Right renal cortex interstitium (tissue), 3 donors: ENCODE data around the gene RNF220. TPM values are rescaled to one million over a fixed set of nuclear protein-coding genes. Genes with fewer than 3 reads are reported as not detected.
"Not testable (repeated sequence)": the region's sequence is repeated elsewhere in the genome, so short reads cannot be mapped to it uniquely, and the experiment has no call there.

ENCODE experiments used
- DNase-seq, 3 donors: peaks; one replicate each; pipeline ENCODE4 v3.0.0-alpha.2; 2013; ENCODE audit warnings: low read depth in 3 of 3, low spot score in 2 of 3
- polyA plus RNA-seq, 3 donors: library from polyadenylated mRNA; unstranded; fragments of 120-200 nt; gene quantifications; one replicate each; pipeline ENCODE4 v1.2.1, GENCODE V29; 2013; ENCODE audit not compliant: insufficient read length in 3 of 3

RNF220 gene
- polyA plus RNA-seq, 3 donors = 97.3 to 119 (median 102) TPM

- DNase-seq = no peak
These were observed 139.9 kb downstream of the RNF220 start for GRCh38 chr1:44544960-44545359.

- no peak for DNase-seq
These were observed 140.9 kb downstream of the RNF220 start for GRCh38 chr1:44545961-44546360.

- no peak for DNase-seq
These were observed 141.5 kb downstream of the RNF220 start for GRCh38 chr1:44546403-44547053.

GRCh38 chr1:44547361-44547760 lies 142.3 kb downstream of the RNF220 start:
- no peak for DNase-seq

- no peak for DNase-seq
These were observed 142.8 kb downstream of the RNF220 start for GRCh38 chr1:44547837-44548236.

- no peak for DNase-seq
These were observed 144.5 kb downstream of the RNF220 start for GRCh38 chr1:44549510-44549909.

- no peak for DNase-seq
These were observed 148.2 kb downstream of the RNF220 start for GRCh38 chr1:44553127-44553758.

- no peak for DNase-seq
These were observed 148.7 kb downstream of the RNF220 start for GRCh38 chr1:44553771-44554170.

GRCh38 chr1:44554706-44555105 lies 149.7 kb downstream of the RNF220 start:
- no peak for DNase-seq

- DNase-seq = no peak
These were observed 152.7 kb downstream of the RNF220 start for GRCh38 chr1:44557778-44558177.

GRCh38 chr1:44558883-44559282 lies 153.8 kb downstream of the RNF220 start:
- no peak for DNase-seq

- no peak for DNase-seq
These were observed 154.3 kb downstream of the RNF220 start for GRCh38 chr1:44559330-44559729.

- no peak for DNase-seq
These were observed 154.9 kb downstream of the RNF220 start for GRCh38 chr1:44559913-44560312.

GRCh38 chr1:44560696-44561095 lies 155.6 kb downstream of the RNF220 start:
- DNase-seq = not testable (repeated sequence)

GRCh38 chr1:44565259-44565750 lies 160.2 kb downstream of the RNF220 start:
- no peak for DNase-seq

- DNase-seq = no peak
These were observed 160.8 kb downstream of the RNF220 start for GRCh38 chr1:44565833-44566232.

- no peak for DNase-seq
These were observed 161.4 kb downstream of the RNF220 start for GRCh38 chr1:44566281-44567046.

GRCh38 chr1:44568128-44568900 lies 163.3 kb downstream of the RNF220 start:
- no peak for DNase-seq

GRCh38 chr1:44569491-44569890 lies 164.4 kb downstream of the RNF220 start:
- DNase-seq = no peak

GRCh38 chr1:44571712-44572571 lies 166.9 kb downstream of the RNF220 start:
- DNase-seq = no peak
